BE2C (cell line): ENCODE data around the gene TMEM35A.
A peak's percentile ranks its signal among the peaks of the same experiment; 100 is the strongest.

Source experiments
- DNase-seq: peaks from one replicate; pipeline ENCODE4 v3.0.0-alpha.2; 2020
- H3K27me3 ChIP-seq: fragments of 250-450 bp; sonication (Bioruptor Pico); 2 replicates; pipeline ENCODE4 v1.5.1; 2020; ENCODE audit warnings: mild to moderate bottlenecking
- H3K36me3 ChIP-seq: fragments of 250-450 bp; sonication (Bioruptor Pico); 2 replicates; pipeline ENCODE4 v1.5.1; 2020; ENCODE audit warnings: mild to moderate bottlenecking
- H3K4me1 ChIP-seq: fragments of 250-450 bp; sonication (Bioruptor Pico); 2 replicates; pipeline ENCODE4 v1.5.1; 2020
- H3K4me3 ChIP-seq: 2 replicates; pipeline ENCODE4 v1.5.1; 2011; ENCODE audit warnings: low read depth, low read length
- H3K9me3 ChIP-seq: fragments of 250-450 bp; sonication (Bioruptor Pico); 2 replicates; pipeline ENCODE4 v1.5.1; 2020
- CTCF ChIP-seq: IDR thresholded peaks from 2 replicates; pipeline ENCODE4 v1.5.1; 2012; ENCODE audit warnings: mild to moderate bottlenecking, low read depth, low read length

TMEM35A gene

GRCh38 chrX:101080326-101081124 is 1.8 kb downstream of the TMEM35A start:
- Histone ChIP-seq H3K4me1 (no peaks in the 10 kb centered on the region), H3K36me3 (no peaks in the 10 kb centered on the region), H3K27me3 (no peaks in the 10 kb centered on the region), H3K4me3 (no peak overlapping the region), H3K9me3 (no peaks in the 10 kb centered on the region)
- DNase-seq, result no peak
- no peak for TF ChIP-seq CTCF

GRCh38 chrX:101081231-101081630 is 2.6 kb downstream of the TMEM35A start:
- no peaks in the 10 kb centered on the region for H3K27me3 ChIP-seq
- TF ChIP-seq CTCF, result no peak
- no peaks in the 10 kb centered on the region for H3K36me3 ChIP-seq
- H3K4me3 ChIP-seq, result no peak overlapping the region
- H3K9me3 ChIP-seq, result no peaks in the 10 kb centered on the region
- H3K4me1 ChIP-seq, result no peaks in the 10 kb centered on the region
- DNase-seq, result no peak

GRCh38 chrX:101091817-101092216 is 13.1 kb downstream of the TMEM35A start:
- Histone ChIP-seq H3K36me3 (no peaks in the 10 kb centered on the region), H3K4me1 (no peaks in the 10 kb centered on the region), H3K4me3 (no peak overlapping the region), H3K9me3 (no peaks in the 10 kb centered on the region), H3K27me3 (no peaks in the 10 kb centered on the region)
- no peak for DNase-seq
- TF ChIP-seq CTCF, result no peak

- no peaks in the 10 kb centered on the region for H3K9me3 ChIP-seq
- no peaks in the 10 kb centered on the region for H3K27me3 ChIP-seq
- peak within 1 kb of the TSS; percentile 67 for H3K4me3 ChIP-seq
- H3K4me1 ChIP-seq, result no peaks in the 10 kb centered on the region
- no peak for TF ChIP-seq CTCF
- peak; percentile 92 for DNase-seq
- H3K36me3 ChIP-seq, result no peaks in the 10 kb centered on the region
Measured at GRCh38 chrX:101097546-101098453, 19.1 kb downstream of the TMEM35A start, which contains the start of gene CENPI. Gene CENPI (plus strand): TSS chrX:101098204. CDS start chrX:101101071, 2,867 bp downstream.

GRCh38 chrX:101108284-101108683 is 29.6 kb downstream of the TMEM35A start:
- Histone ChIP-seq H3K36me3 (no peaks in the 10 kb centered on the region), H3K9me3 (no peaks in the 10 kb centered on the region), H3K27me3 (no peaks in the 10 kb centered on the region), H3K4me1 (no peaks in the 10 kb centered on the region), H3K4me3 (no peak overlapping the region)
- no peak for DNase-seq
- no peak for TF ChIP-seq CTCF

GRCh38 chrX:101117701-101118100 is 39.0 kb downstream of the TMEM35A start:
- TF ChIP-seq CTCF, result no peak
- Histone ChIP-seq H3K36me3 (no peaks in the 10 kb centered on the region), H3K9me3 (no peaks in the 10 kb centered on the region), H3K4me3 (no peak overlapping the region), H3K4me1 (no peaks in the 10 kb centered on the region), H3K27me3 (no peaks in the 10 kb centered on the region)
- no peak for DNase-seq
